Brain microvascular endothelial cell (primary cell): ENCODE measurements around the gene GALNT18.
"Not testable (repeated sequence)": the region's sequence is repeated elsewhere in the genome, so short reads cannot be mapped to it uniquely, and the experiment has no call there.

Source experiments
- DNase-seq: peaks from one replicate; pipeline ENCODE4 v3.0.0-alpha.2; 2020
- H3K27ac ChIP-seq: fragments of 250-450 bp; sonication (Bioruptor Pico); 2 replicates; pipeline ENCODE4 v1.5.1; 2020; ENCODE audit warnings: mild to moderate bottlenecking, moderate library complexity
- H3K27me3 ChIP-seq: fragments of 250-450 bp; sonication (Bioruptor Pico); replicated peaks from 2 replicates; pipeline ENCODE4 v1.5.1; 2020; ENCODE audit warnings: mild to moderate bottlenecking
- H3K36me3 ChIP-seq: fragments of 250-450 bp; sonication (Bioruptor Pico); replicated peaks from 2 replicates; pipeline ENCODE4 v1.5.1; 2020; ENCODE audit warnings: mild to moderate bottlenecking
- H3K4me3 ChIP-seq: 2 replicates; pipeline ENCODE4 v1.5.1; 2011; ENCODE audit warnings: low read depth, mild to moderate bottlenecking, control low read depth, low read length, moderate library complexity
- CTCF ChIP-seq: IDR thresholded peaks from 2 replicates; pipeline ENCODE4 v1.5.1; 2011; ENCODE audit warnings: low read depth, mild to moderate bottlenecking, moderate library complexity, low read length, control low read depth, inconsistent platforms; ENCODE audit errors: missing control alignments
- in situ Hi-C: cut with HindIII; loops from 2 replicates; pipeline ENCODE4 v1.10.0; 2017; ENCODE audit warnings: low sequenced_read_pairs, low pct_ligation_motif_present

GALNT18 gene

GRCh38 chr11:11370255-11370961 is 251.4 kb downstream of the GALNT18 start:
- DNase-seq: no peak
- Histone ChIP-seq H3K4me3 (no peak overlapping the region), H3K36me3 (no peaks in the 10 kb centered on the region), H3K27ac (no peak overlapping the region), H3K27me3 (no peaks in the 10 kb centered on the region)
- in situ Hi-C loops: no loop called here
- no peak for TF ChIP-seq CTCF

- Histone ChIP-seq H3K4me3 (no peak overlapping the region), H3K36me3 (no peaks in the 10 kb centered on the region), H3K27ac (no peak overlapping the region), H3K27me3 (no peaks in the 10 kb centered on the region)
- in situ Hi-C loops: no loop called here
- no peak for TF ChIP-seq CTCF
- DNase-seq: no peak
These were observed 255.0 kb downstream of the GALNT18 start for GRCh38 chr11:11366793-11367192.

GRCh38 chr11:11363674-11364073 is 258.1 kb downstream of the GALNT18 start:
- H3K27me3 ChIP-seq: no peaks in the 10 kb centered on the region
- H3K4me3 ChIP-seq: no peak overlapping the region
- H3K27ac ChIP-seq: no peak overlapping the region
- DNase-seq: no peak
- in situ Hi-C loops: no loop called here
- H3K36me3 ChIP-seq: no peaks in the 10 kb centered on the region
- no peak for TF ChIP-seq CTCF

GRCh38 chr11:11359611-11360010 is 262.2 kb downstream of the GALNT18 start:
- no peak for DNase-seq
- no peak for TF ChIP-seq CTCF
- Histone ChIP-seq H3K36me3 (no peaks in the 10 kb centered on the region), H3K4me3 (no peak overlapping the region), H3K27ac (no peak overlapping the region), H3K27me3 (no peaks in the 10 kb centered on the region)
- in situ Hi-C loops: no loop called here

- Histone ChIP-seq H3K36me3 (no peaks in the 10 kb centered on the region), H3K27ac (no peak overlapping the region), H3K4me3 (no peak overlapping the region), H3K27me3 (no peaks in the 10 kb centered on the region)
- no peak for TF ChIP-seq CTCF
- in situ Hi-C loops: no loop called here
- DNase-seq: no peak
These were observed 265.0 kb downstream of the GALNT18 start for GRCh38 chr11:11356842-11357241.

- H3K27me3 ChIP-seq, DNase-seq, H3K4me3 ChIP-seq, in situ Hi-C loops, H3K36me3 ChIP-seq, H3K27ac ChIP-seq: not testable (repeated sequence)
These were observed 268.9 kb downstream of the GALNT18 start, which contains the start of gene CSNK2A3 for GRCh38 chr11:11352878-11353277. CSNK2A3 (minus strand) TSS chr11:11353250; CDS start chr11:11353119, 131 bp downstream.

GRCh38 chr11:11351851-11352250 is 270.0 kb downstream of the GALNT18 start:
- H3K4me3 ChIP-seq, DNase-seq, in situ Hi-C loops, H3K27ac ChIP-seq, H3K27me3 ChIP-seq, H3K36me3 ChIP-seq: not testable (repeated sequence)
